OCI-LY1 (cell line): Measurements from ENCODE around the gene GTSF1L.

Source experiments
- H2AFZ ChIP-seq: fragments of 200-600 bp; sonication (generic), shearing (Covaris generic); 2 replicates; pipeline ENCODE4 v1.6.0; 2014; ENCODE audit warnings: antibody characterized with exemption, mild to moderate bottlenecking, low read length
- H3F3A ChIP-seq: fragments of 200-600 bp; sonication (generic), shearing (Covaris generic); 2 replicates; pipeline ENCODE4 v1.6.0; 2014; ENCODE audit warnings: mild to moderate bottlenecking, antibody characterized with exemption, low read length, moderate library complexity; ENCODE audit not compliant: insufficient read depth
- H3K27ac ChIP-seq: fragments of 200-600 bp; sonication (generic); 2 replicates; pipeline ENCODE4 v1.5.1; 2014; ENCODE audit warnings: low read length, mixed run types, mild to moderate bottlenecking, low read depth; ENCODE audit not compliant: poor library complexity, severe bottlenecking
- H3K27me3 ChIP-seq: fragments of 200-600 bp; sonication (generic); 2 replicates; pipeline ENCODE4 v1.6.0; 2014; ENCODE audit warnings: antibody characterized with exemption, mild to moderate bottlenecking, low read length, moderate library complexity; ENCODE audit not compliant: insufficient read depth
- H3K36me3 ChIP-seq: fragments of 200-600 bp; sonication (generic); 2 replicates; pipeline ENCODE4 v1.6.1; 2014; ENCODE audit warnings: mild to moderate bottlenecking, antibody characterized with exemption, low read length, moderate library complexity, mixed read lengths; ENCODE audit not compliant: insufficient read depth
- H3K4me1 ChIP-seq: fragments of 200-600 bp; sonication (generic); 2 replicates; pipeline ENCODE4 v1.5.1; 2014; ENCODE audit warnings: mild to moderate bottlenecking, low read length, moderate library complexity; ENCODE audit not compliant: insufficient read depth, severe bottlenecking
- H3K4me2 ChIP-seq: fragments of 200-600 bp; sonication (generic), shearing (Covaris generic); 2 replicates; pipeline ENCODE4 v1.6.1; 2014; ENCODE audit warnings: low read length
- H3K4me3 ChIP-seq: fragments of 200-600 bp; sonication (generic); 2 replicates; pipeline ENCODE4 v1.5.1; 2014; ENCODE audit warnings: low read length, low read depth, mild to moderate bottlenecking, mixed read lengths; ENCODE audit not compliant: poor library complexity, severe bottlenecking
- H3K79me2 ChIP-seq: fragments of 200-600 bp; shearing (Covaris generic); 2 replicates; pipeline ENCODE4 v1.6.1; 2016; ENCODE audit warnings: mixed run types, low read length, mixed read lengths; ENCODE audit not compliant: insufficient read depth
- H3K9ac ChIP-seq: fragments of 200-600 bp; sonication (generic), shearing (Covaris generic); 2 replicates; pipeline ENCODE4 v1.6.1; 2014; ENCODE audit warnings: mild to moderate bottlenecking, low read length, mixed read lengths
- H3K9me2 ChIP-seq: fragments of 200-600 bp; sonication (generic), shearing (Covaris generic); 2 replicates; pipeline ENCODE4 v1.6.1; 2014; ENCODE audit warnings: low read depth, mild to moderate bottlenecking, low read length, mixed read lengths
- H3K9me3 ChIP-seq: fragments of 200-600 bp; shearing (Covaris generic); 2 replicates; pipeline ENCODE4 v1.6.1; 2014; ENCODE audit warnings: low read length, mixed read lengths
- H4K20me1 ChIP-seq: fragments of 200-600 bp; sonication (generic), shearing (Covaris generic); 2 replicates; pipeline ENCODE4 v1.6.0; 2016; ENCODE audit warnings: mild to moderate bottlenecking, low read length; ENCODE audit not compliant: insufficient read depth
- CTCF ChIP-seq: fragments of 200-600 bp; sonication (generic), shearing (Covaris generic); IDR thresholded peaks from 2 replicates; pipeline ENCODE4 v1.5.1; 2017; ENCODE audit warnings: mild to moderate bottlenecking, antibody characterized with exemption, low read length, moderate library complexity, mixed read lengths
- EZH2 ChIP-seq: fragments of 200-600 bp; sonication (generic), shearing (Covaris generic); IDR thresholded peaks from 2 replicates; pipeline ENCODE4 v1.8.0; 2017; ENCODE audit warnings: borderline replicate concordance, mixed run types, mild to moderate bottlenecking, antibody characterized with exemption, low read length, moderate library complexity, mixed read lengths

The GTSF1L gene

GRCh38 chr20:43723186-43723585 lies 3.6 kb downstream of the GTSF1L start:
- Histone ChIP-seq H4K20me1 (no peaks in the 10 kb centered on the region), H3K27me3 (no peaks in the 10 kb centered on the region), H3K36me3 (peaks cover 11% of the 10 kb centered on the region), H3K4me1 (peaks cover 79% of the 10 kb centered on the region), H3K27ac (peak overlapping the region; percentile 92), H2AFZ (no peak overlapping the region), H3K9me2 (no peaks in the 10 kb centered on the region), H3K4me2 (no peak overlapping the region), H3K9me3 (no peaks in the 10 kb centered on the region), H3F3A (peaks cover 4% of the 10 kb centered on the region; the same call in 1 of the 2 replicates), H3K4me3 (no peak overlapping the region), H3K9ac (peak overlapping the region; percentile 17; the same call in 1 of the 2 replicates), H3K79me2 (no peaks in the 10 kb centered on the region)
- no peak for TF ChIP-seq EZH2
- no peak for TF ChIP-seq CTCF

- Histone ChIP-seq H3K36me3 (peaks cover 22% of the 10 kb centered on the region), H3K27ac (peak overlapping the region; percentile 92), H2AFZ (no peak overlapping the region), H3K27me3 (no peaks in the 10 kb centered on the region), H3K4me3 (peak overlapping the region; percentile 0), H3K9me2 (no peaks in the 10 kb centered on the region), H3K79me2 (no peaks in the 10 kb centered on the region), H3K4me2 (peak overlapping the region; percentile 56), H3K9ac (peak overlapping the region; percentile 29; the same call in 1 of the 2 replicates), H3F3A (peaks cover 4% of the 10 kb centered on the region; the same call in 1 of the 2 replicates), H3K9me3 (no peaks in the 10 kb centered on the region), H4K20me1 (no peaks in the 10 kb centered on the region), H3K4me1 (peaks cover 69% of the 10 kb centered on the region)
- no peak for TF ChIP-seq CTCF
- TF ChIP-seq EZH2: no peak
Observed at GRCh38 chr20:43722153-43722505, 4.7 kb downstream of the GTSF1L start.

GRCh38 chr20:43721429-43722152 lies 5.2 kb downstream of the GTSF1L start:
- no peaks in the 10 kb centered on the region for H3K9me2 ChIP-seq
- H3K36me3 ChIP-seq: peaks cover 27% of the 10 kb centered on the region
- H3K9ac ChIP-seq: peak overlapping the region; percentile 29; the same call in 1 of the 2 replicates
- no peak for TF ChIP-seq CTCF
- TF ChIP-seq EZH2: no peak
- no peaks in the 10 kb centered on the region for H4K20me1 ChIP-seq
- peak overlapping the region; percentile 56 for H3K4me2 ChIP-seq
- H3K9me3 ChIP-seq: no peaks in the 10 kb centered on the region
- peak overlapping the region; percentile 0 for H3K4me3 ChIP-seq
- H3F3A ChIP-seq: peaks cover 4% of the 10 kb centered on the region; the same call in 1 of the 2 replicates
- H2AFZ ChIP-seq: no peak overlapping the region
- peak overlapping the region; percentile 92 for H3K27ac ChIP-seq
- H3K79me2 ChIP-seq: no peaks in the 10 kb centered on the region
- H3K4me1 ChIP-seq: peaks cover 65% of the 10 kb centered on the region
- no peaks in the 10 kb centered on the region for H3K27me3 ChIP-seq
